ENCODE data around the gene TMSB10. TPM values are rescaled to one million over a fixed set of nuclear protein-coding genes. Genes with fewer than 3 reads are reported as not detected.
A peak's percentile ranks its signal among the peaks of the same experiment; 100 is the strongest.

TMSB10 gene
- total RNA-seq, 2 experiments from 2014 or later = 869 to 1,901 TPM

DNA sequence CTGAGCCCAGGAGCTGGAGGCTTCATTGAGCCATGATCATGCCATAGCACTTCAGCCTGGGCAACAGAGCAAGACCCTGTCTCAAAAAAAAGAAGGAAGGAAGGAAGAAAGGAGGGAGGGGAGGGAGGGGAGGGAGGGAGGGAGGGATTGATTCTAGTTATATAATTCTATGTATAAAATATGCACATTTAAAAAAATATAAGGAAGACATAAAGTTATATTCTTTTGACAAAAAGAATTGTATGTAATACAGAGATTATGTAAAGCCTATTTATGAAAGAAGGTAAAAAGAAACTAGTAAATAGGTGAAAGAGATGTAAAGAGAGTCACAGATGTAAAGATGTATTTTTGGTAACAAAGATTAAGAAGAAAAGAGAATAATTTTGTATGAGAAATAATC lies 17.6 kb downstream of the TMSB10 start:
- no peak for DNase-seq (ENCODE audit: low spot score)
- Histone ChIP-seq H3K9me3 (ENCODE audit: low read length) (no peaks in the 10 kb centered on the region), H3K36me3 (ENCODE audit: insufficient read depth, low read length) (no peaks in the 10 kb centered on the region), H3K4me3 (ENCODE audit: low read depth, low read length, poor library complexity, severe bottlenecking) (no peak overlapping the region), H2AFZ (ENCODE audit: low read length) (no peak overlapping the region), H3K9me2 (ENCODE audit: insufficient read depth, low read length) (no peaks in the 10 kb centered on the region), H3K4me2 (ENCODE audit: low read length) (no peak overlapping the region), H3K27ac (ENCODE audit: low read depth, low read length, poor library complexity, severe bottlenecking) (no peak overlapping the region), H3K4me1 (ENCODE audit: insufficient read depth, low read length, poor library complexity, severe bottlenecking) (peaks cover 54% of the 10 kb centered on the region), H3K79me2 (ENCODE audit: insufficient read depth, low read depth, low read length) (no peaks in the 10 kb centered on the region), H4K20me1 (ENCODE audit: insufficient read depth, low read length) (no peaks in the 10 kb centered on the region)
- intact Hi-C loops (cut with micrococcal nuclease; ENCODE audit: unreplicated experiment) = no loop called here
- ChIA-PET CTCF (ENCODE audit: unreplicated experiment) (no interaction called here), POLR2A (interaction anchor here (0.6 to 1.6 kb wide), 5 partner anchors 10 to 216 kb away, joined by 3 to 5 read pairs (median 4); no protein-coding TSS in a partner anchor)
- no TSS peak for BruUV-seq (replicated peaks)
- TF ChIP-seq EZH2phosphoT487 (IDR thresholded peaks at IDR 0.05; ENCODE audit: borderline replicate concordance, low read depth, low read length) = no peak
- TF ChIP-seq, protein P1, sequence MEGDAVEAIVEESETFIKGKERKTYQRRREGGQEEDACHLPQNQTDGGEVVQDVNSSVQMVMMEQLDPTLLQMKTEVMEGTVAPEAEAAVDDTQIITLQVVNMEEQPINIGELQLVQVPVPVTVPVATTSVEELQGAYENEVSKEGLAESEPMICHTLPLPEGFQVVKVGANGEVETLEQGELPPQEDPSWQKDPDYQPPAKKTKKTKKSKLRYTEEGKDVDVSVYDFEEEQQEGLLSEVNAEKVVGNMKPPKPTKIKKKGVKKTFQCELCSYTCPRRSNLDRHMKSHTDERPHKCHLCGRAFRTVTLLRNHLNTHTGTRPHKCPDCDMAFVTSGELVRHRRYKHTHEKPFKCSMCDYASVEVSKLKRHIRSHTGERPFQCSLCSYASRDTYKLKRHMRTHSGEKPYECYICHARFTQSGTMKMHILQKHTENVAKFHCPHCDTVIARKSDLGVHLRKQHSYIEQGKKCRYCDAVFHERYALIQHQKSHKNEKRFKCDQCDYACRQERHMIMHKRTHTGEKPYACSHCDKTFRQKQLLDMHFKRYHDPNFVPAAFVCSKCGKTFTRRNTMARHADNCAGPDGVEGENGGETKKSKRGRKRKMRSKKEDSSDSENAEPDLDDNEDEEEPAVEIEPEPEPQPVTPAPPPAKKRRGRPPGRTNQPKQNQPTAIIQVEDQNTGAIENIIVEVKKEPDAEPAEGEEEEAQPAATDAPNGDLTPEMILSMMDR (conservative IDR thresholded peaks at IDR 0.05; ENCODE audit: low read length) = no peak

DNA sequence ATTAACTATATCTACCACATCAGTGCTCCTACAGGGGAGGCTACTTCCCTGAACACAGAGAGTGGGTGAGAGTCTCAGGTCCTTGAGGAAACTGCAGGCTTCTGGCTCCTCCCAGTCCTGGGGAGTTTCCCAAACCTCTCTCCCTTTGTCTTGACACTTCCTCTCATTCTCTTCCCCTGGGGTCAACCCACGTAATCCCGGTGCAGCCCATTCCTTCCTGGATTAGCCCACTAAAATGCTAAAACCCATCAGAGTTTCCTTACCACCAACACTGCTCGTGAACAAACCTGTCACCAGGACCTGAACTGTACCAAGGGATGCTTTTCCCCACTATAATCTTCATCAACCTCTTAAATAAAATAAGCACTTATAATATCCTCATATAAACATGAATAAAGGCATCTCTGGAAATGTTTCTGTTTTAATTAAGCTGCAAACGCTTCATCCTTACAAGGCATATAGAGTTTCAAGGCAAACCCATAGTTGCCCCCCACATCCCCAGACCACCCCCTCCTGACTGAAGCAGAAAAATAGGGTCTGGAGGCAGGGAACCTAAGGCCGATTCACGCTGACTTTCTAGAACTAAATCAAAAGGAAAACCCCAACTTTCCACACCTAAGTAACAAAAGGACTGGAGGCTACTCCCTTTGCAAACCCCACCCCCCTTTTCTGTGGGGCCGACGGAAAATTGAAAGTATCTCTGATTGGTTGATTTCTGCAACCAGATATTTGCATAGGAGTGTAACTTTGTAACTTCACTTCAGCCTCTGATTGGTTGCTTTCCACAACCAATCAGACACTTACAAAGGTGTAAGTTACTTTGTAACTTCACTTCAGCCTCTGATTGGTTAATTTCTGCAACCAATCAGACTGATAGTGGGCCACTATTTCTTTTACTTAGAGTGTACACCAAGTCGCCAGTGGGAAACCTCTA lies 19.0 kb downstream of the TMSB10 start:
- CTCF ChIA-PET (ENCODE audit: unreplicated experiment) = interaction anchor here (2.1 to 2.2 kb wide), 2 partner anchors 16 to 18 kb away, joined by 11 to 12 read pairs; partner anchors contain the start of gene TMSB10
- no peaks in the 10 kb centered on the region for H3K79me2 ChIP-seq (ENCODE audit: insufficient read depth, low read depth, low read length)
- TSS peak; percentile 82 for BruUV-seq (replicated peaks)
- H3K36me3 ChIP-seq (ENCODE audit: insufficient read depth, low read length) = no peaks in the 10 kb centered on the region
- H3K4me1 ChIP-seq (ENCODE audit: insufficient read depth, low read length, poor library complexity, severe bottlenecking) = peaks cover 40% of the 10 kb centered on the region
- H3K27ac ChIP-seq (ENCODE audit: low read depth, low read length, poor library complexity, severe bottlenecking) = peak overlapping the region; percentile 47
- no peaks in the 10 kb centered on the region for H3K9me2 ChIP-seq (ENCODE audit: insufficient read depth, low read length)
- DNase-seq (ENCODE audit: low spot score) = peak; percentile 82
- H2AFZ ChIP-seq (ENCODE audit: low read length) = peak overlapping the region; percentile 70; the same call in 1 of the 2 replicates
- H3K9me3 ChIP-seq (ENCODE audit: low read length) = no peaks in the 10 kb centered on the region
- TF ChIP-seq EZH2phosphoT487 (IDR thresholded peaks at IDR 0.05; ENCODE audit: borderline replicate concordance, low read depth, low read length) = no peak
- TF ChIP-seq, protein P1 (conservative IDR thresholded peaks at IDR 0.05; ENCODE audit: low read length) = no peak
- intact Hi-C loops (cut with micrococcal nuclease; ENCODE audit: unreplicated experiment) = loop anchor here (1.0 to 5.0 kb wide), 4 partner anchors 19 to 378 kb away; partner anchors contain the start of gene TMSB10
- POLR2A ChIA-PET = interaction anchor here (0.6 to 2.4 kb wide), 6 partner anchors 16 to 45 kb away, joined by 3 to 22 read pairs (median 8); partner anchors contain the start of gene TMSB10
- H4K20me1 ChIP-seq (ENCODE audit: insufficient read depth, low read length) = no peaks in the 10 kb centered on the region
- H3K4me2 ChIP-seq (ENCODE audit: low read length) = peak overlapping the region; percentile 77
- H3K4me3 ChIP-seq (ENCODE audit: low read depth, low read length, poor library complexity, severe bottlenecking) = peak overlapping the region; percentile 25
